GM18870 (cell line): Measurements from ENCODE around the gene LDHAL6B.
A peak's percentile ranks its signal among the peaks of the same experiment; 100 is the strongest.

Source experiments
- ATAC-seq: cut with Tn5 transposase; IDR thresholded peaks from one replicate; pipeline ENCODE4 v1.9.1; 2021; ENCODE audit warnings: moderate library complexity; ENCODE audit not compliant: unreplicated experiment

The LDHAL6B gene

DNA sequence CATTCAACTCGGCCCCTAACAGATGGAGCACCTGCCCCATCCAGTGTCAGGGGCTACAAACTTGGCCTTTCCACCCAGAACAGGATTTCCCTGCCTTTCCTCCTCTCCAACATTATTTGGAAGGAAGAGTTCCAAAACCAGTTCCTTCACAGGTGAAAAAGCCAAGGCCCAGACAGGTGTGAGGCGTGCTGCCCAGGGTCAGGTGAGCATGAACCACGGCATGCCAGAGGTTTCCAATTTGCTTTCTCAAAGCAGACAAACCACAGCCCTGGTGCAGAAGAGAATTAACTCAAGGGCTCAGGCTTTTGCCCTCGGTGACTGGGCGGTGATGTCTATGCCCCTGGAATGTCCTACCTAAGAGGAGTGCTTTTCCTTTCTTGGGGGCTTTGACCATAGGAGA is 43.2 kb downstream of the LDHAL6B start:
- no peak for ATAC-seq

GRCh38 chr15:59250249-59250648 is 43.6 kb downstream of the LDHAL6B start:
- ATAC-seq, result no peak

DNA sequence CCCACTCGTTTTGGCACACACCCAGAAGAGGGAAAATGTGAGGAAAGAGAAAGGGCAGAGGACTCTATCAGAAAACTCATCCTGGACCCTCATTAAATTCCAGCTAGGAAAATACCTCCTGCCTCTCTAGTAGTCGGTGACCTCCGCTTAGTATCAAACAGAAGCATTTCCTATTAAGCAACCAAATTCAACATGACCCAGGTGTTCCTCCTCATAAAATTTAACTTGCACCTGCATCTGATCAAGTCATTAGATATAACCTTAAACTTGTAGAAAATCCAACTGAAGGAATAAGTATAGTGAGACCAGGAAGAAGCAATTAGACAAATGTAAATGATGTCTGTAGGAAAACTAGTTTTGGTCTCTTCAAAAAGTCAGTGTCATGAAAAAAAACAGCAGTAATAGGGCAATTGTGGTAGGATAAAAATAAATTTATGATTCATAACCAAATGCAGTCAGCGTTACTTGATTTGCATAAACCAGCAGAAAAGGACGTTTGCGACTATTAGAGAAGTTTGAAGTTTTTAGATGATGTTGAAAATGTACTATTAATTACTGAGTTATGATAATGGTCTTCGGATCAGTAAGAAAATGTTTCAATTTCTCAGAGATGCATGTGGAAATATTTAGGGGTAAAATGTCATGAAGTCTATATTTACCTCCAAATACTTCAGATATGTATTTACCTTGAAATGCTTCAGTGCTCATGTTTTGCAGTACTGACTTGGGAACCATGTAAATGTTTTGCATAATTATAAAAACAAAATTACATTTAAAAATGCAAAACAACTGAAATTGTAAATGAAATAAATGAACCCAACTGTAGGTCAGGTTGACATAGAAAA is 44.6 kb downstream of the LDHAL6B start:
- peak; percentile 40 for ATAC-seq

DNA sequence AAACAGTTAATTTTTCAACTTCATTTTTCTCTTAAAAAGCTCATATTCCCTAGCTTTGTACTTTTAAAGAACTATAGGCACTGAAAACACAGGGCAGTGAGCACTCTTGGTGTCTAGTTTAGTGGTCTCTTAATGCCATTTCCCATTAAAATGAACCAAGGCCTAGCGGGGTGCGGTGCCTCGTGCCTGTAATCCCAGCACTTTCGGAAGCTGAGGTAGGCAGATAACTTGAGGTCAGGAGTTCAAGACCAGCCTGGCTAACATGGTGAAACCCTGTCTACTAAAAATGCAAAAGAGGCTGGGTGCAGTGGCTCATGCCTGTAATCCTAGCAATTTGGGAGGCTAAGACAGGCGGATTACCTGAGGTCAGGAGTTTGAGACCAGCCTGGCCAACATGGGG is 45.5 kb downstream of the LDHAL6B start:
- ATAC-seq, result no peak

DNA sequence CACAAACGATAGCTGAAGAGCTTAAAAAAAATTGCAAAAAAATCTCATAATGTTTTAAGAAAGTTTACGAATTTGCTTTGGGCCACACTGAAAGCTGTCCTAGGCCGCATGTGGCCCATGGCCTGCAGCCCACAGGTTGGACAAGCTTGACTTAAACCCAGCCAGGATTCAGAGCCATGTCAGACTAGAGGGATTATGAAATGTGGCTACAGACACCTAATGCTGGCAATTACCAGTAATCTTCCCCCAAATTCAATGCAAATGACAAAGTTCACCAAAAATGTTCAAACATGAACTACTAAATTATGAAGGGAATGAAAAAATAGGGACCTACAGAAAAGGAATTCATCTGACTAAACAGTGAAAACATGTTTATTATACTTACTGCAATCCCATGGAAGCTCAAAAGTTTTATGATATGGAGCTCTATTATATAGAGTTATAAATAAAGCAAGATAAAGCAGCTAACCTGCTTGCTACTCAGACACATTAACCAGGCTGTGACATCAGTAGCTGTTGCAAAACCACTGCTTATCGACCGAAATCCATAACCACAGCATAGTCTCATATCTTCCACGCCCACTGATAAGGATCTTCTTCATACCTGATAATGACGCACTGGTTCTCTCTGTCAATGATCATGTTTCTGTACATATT is 49.2 kb downstream of the LDHAL6B start:
- ATAC-seq, result peak; percentile 51

- ATAC-seq, result no peak
Measured at GRCh38 chr15:59256482-59256881, 49.8 kb downstream of the LDHAL6B start.

DNA sequence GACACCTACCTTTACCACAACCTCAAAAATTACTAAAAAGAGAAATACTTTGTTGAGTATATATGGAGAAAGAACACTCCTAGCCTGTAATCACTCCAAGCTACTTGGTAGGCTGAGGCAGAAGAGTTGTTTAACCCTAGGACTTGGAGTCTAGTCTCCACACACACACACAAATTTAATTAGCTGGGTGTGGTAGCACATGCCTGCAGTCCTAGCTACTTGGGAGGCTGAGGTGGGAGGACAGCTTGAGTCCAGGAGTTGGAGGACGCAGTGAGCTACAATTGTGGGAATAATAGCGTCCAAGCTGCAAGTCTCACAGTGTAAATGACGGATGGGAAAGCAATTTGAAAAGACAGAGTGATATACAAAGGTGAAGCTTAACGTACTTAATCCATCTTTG is 50.5 kb downstream of the LDHAL6B start:
- ATAC-seq, result no peak
